Activated T-helper 1 cell treated with Interleukin-2 at 50 U/mL for 16 hours (primary cell): Measurements from ENCODE around the gene MARVELD2.
"Not testable (repeated sequence)": the region's sequence is repeated elsewhere in the genome, so short reads cannot be mapped to it uniquely, and the experiment has no call there.

Source experiments
- DNase-seq: peaks from one replicate; pipeline ENCODE4 v3.0.0-alpha.2; 2020; ENCODE audit warnings: low read depth

The MARVELD2 gene

GRCh38 chr5:69449511-69449910, 34.6 kb downstream of the MARVELD2 start:
- no peak for DNase-seq

- DNase-seq, result no peak
These were observed 35.2 kb downstream of the MARVELD2 start for GRCh38 chr5:69450116-69450515.

GRCh38 chr5:69450527-69450926, 35.6 kb downstream of the MARVELD2 start:
- DNase-seq, result not testable (repeated sequence)

- DNase-seq, result no peak
These were observed 37.2 kb downstream of the MARVELD2 start for GRCh38 chr5:69451941-69452647.

- DNase-seq, result not testable (repeated sequence)
These were observed 38.6 kb downstream of the MARVELD2 start for GRCh38 chr5:69453487-69453886.

GRCh38 chr5:69454460-69455249, 39.7 kb downstream of the MARVELD2 start:
- no peak for DNase-seq

- DNase-seq, result not testable (repeated sequence)
These were observed 40.6 kb downstream of the MARVELD2 start for GRCh38 chr5:69455428-69455988.

GRCh38 chr5:69462170-69462569, 47.3 kb downstream of the MARVELD2 start:
- no peak for DNase-seq

- not testable (repeated sequence) for DNase-seq
These were observed 51.5 kb downstream of the MARVELD2 start for GRCh38 chr5:69466375-69466774.

GRCh38 chr5:69467442-69468225, 52.7 kb downstream of the MARVELD2 start:
- no peak for DNase-seq

- DNase-seq, result no peak
These were observed 53.7 kb downstream of the MARVELD2 start for GRCh38 chr5:69468631-69469030.

GRCh38 chr5:69471516-69471915, 56.6 kb downstream of the MARVELD2 start:
- DNase-seq, result not testable (repeated sequence)

GRCh38 chr5:69472535-69473143, 57.7 kb downstream of the MARVELD2 start:
- not testable (repeated sequence) for DNase-seq

GRCh38 chr5:69477170-69477569, 62.3 kb downstream of the MARVELD2 start:
- no peak for DNase-seq

- not testable (repeated sequence) for DNase-seq
These were observed 63.4 kb downstream of the MARVELD2 start for GRCh38 chr5:69478296-69478695.

GRCh38 chr5:69484891-69485290, 70.0 kb downstream of the MARVELD2 start:
- DNase-seq, result no peak

- no peak for DNase-seq
These were observed 70.6 kb downstream of the MARVELD2 start for GRCh38 chr5:69485471-69485870.

GRCh38 chr5:69489246-69489645, 74.3 kb downstream of the MARVELD2 start:
- DNase-seq, result no peak

GRCh38 chr5:69491027-69491426, 76.1 kb downstream of the MARVELD2 start:
- no peak for DNase-seq

GRCh38 chr5:69491838-69492390, 77.0 kb downstream of the MARVELD2 start:
- no peak for DNase-seq

- DNase-seq, result no peak
These were observed 77.5 kb downstream of the MARVELD2 start, which contains the start of gene OCLN for GRCh38 chr5:69492391-69492922. OCLN (plus strand) TSS chr5:69492790; CDS start chr5:69504245, 11,455 bp downstream.
